CD14-positive monocyte (primary cell): ENCODE results near the gene GOLGA6A. TPM values are rescaled to one million over a fixed set of nuclear protein-coding genes. Genes with fewer than 3 reads are reported as not detected.

Experiments used
- DNase-seq, 3 donors: peaks; one replicate each; pipeline ENCODE4 v3.0.0-alpha.2; 2011 to 2022
- H2AFZ ChIP-seq: 2 replicates; pipeline ENCODE4 v1.6.0; 2012; ENCODE audit warnings: mild to moderate bottlenecking, low read depth, low read length, inconsistent platforms; ENCODE audit not compliant: insufficient read depth, poor library complexity, severe bottlenecking
- H3K27ac ChIP-seq, 2 donors: 1 replicate in 1 of 2; 2 replicates in 1 of 2; pipeline ENCODE4 v1.5.1; 2012 to 2013; ENCODE audit warnings: low read length in 2 of 2, control low read depth in 1 of 2, inconsistent platforms in 1 of 2, low read depth in 1 of 2, mild to moderate bottlenecking in 1 of 2
- H3K27me3 ChIP-seq, 2 donors: one replicate each; pipeline versions ENCODE4 v1.6.0 to v1.6.1; 2011 to 2013; ENCODE audit warnings: low read length in 2 of 2; ENCODE audit not compliant: control insufficient read depth in 2 of 2, insufficient read depth in 2 of 2
- H3K36me3 ChIP-seq, 2 donors: replicated peaks in 1 of 2; 1 replicate in 1 of 2; 2 replicates in 1 of 2; pipeline versions ENCODE4 v1.5.1 to v1.6.1; 2012 to 2013; ENCODE audit warnings: low read length in 2 of 2, control low read depth in 1 of 2, inconsistent platforms in 1 of 2, mild to moderate bottlenecking in 1 of 2; ENCODE audit not compliant: insufficient read depth in 2 of 2, control insufficient read depth in 1 of 2
- H3K4me1 ChIP-seq, 2 donors: 1 replicate in 1 of 2; 2 replicates in 1 of 2; pipeline versions ENCODE4 v1.5.1 to v1.6.1; 2012 to 2013; ENCODE audit warnings: low read length in 2 of 2, control low read depth in 1 of 2, inconsistent platforms in 1 of 2, mild to moderate bottlenecking in 1 of 2, moderate library complexity in 1 of 2; ENCODE audit not compliant: insufficient read depth in 2 of 2, control insufficient read depth in 1 of 2
- H3K4me2 ChIP-seq: replicated peaks from 2 replicates; pipeline ENCODE3; 2012; ENCODE audit warnings: low read length, moderate library complexity, mild to moderate bottlenecking; ENCODE audit not compliant: poor library complexity, severe bottlenecking; ENCODE audit errors: extremely low read depth
- H3K4me3 ChIP-seq, 3 experiments: fragments of 200-600 bp in 1 of 3; sonication (generic) in 1 of 3; replicated peaks in 1 of 3; 1 replicate in 2 of 3; 2 replicates in 1 of 3; pipeline ENCODE4 v1.5.1; 2011 to 2013; ENCODE audit warnings: low read length in 3 of 3, mild to moderate bottlenecking in 3 of 3, control low read depth in 2 of 3, low read depth in 2 of 3, inconsistent platforms in 1 of 3, moderate library complexity in 1 of 3
- H3K79me2 ChIP-seq: 2 replicates; pipeline ENCODE4 v1.6.0; 2012; ENCODE audit warnings: mild to moderate bottlenecking, control low read depth, inconsistent platforms, low read length, moderate library complexity; ENCODE audit not compliant: insufficient read depth
- H3K9ac ChIP-seq: 2 replicates; pipeline ENCODE4 v1.6.0; 2017; ENCODE audit warnings: low read length, mild to moderate bottlenecking; ENCODE audit not compliant: insufficient read depth, poor library complexity, severe bottlenecking
- H3K9me3 ChIP-seq, 2 donors: replicated peaks in 1 of 2; 1 replicate in 1 of 2; 2 replicates in 1 of 2; pipeline versions ENCODE4 v1.5.1 to v1.6.1; 2012 to 2013; ENCODE audit warnings: low read length in 2 of 2, control low read depth in 1 of 2; ENCODE audit not compliant: control insufficient read depth in 1 of 2, insufficient read depth in 1 of 2
- H4K20me1 ChIP-seq: 2 replicates; pipeline ENCODE4 v1.6.0; 2012; ENCODE audit warnings: mild to moderate bottlenecking, low read length, control low read depth, moderate library complexity; ENCODE audit not compliant: insufficient read depth
- H3K27ac Mint-ChIP-seq, 7 donors: one replicate each; pipeline ENCODE4 v1.8.0; 2020; ENCODE audit warnings: mild to moderate bottlenecking in 7 of 7, mixed read lengths in 7 of 7, moderate library complexity in 6 of 7, inconsistent platforms in 2 of 7
- H3K27me3 Mint-ChIP-seq, 3 donors: one replicate each; pipeline ENCODE4 v1.8.0; 2021 to 2022; ENCODE audit warnings: low read depth in 3 of 3, mild to moderate bottlenecking in 3 of 3, mixed read lengths in 3 of 3, moderate library complexity in 3 of 3, inconsistent platforms in 1 of 3
- H3K36me3 Mint-ChIP-seq, 2 donors: one replicate each; pipeline ENCODE4 v1.8.0; 2020; ENCODE audit warnings: mixed read lengths in 2 of 2, inconsistent platforms in 1 of 2, mild to moderate bottlenecking in 1 of 2
- H3K4me1 Mint-ChIP-seq: one replicate; pipeline ENCODE4 v1.8.0; 2020; ENCODE audit warnings: mild to moderate bottlenecking, mixed read lengths
- H3K4me3 Mint-ChIP-seq, 2 donors: one replicate each; pipeline ENCODE4 v1.8.0; 2020; ENCODE audit warnings: mild to moderate bottlenecking in 2 of 2, mixed read lengths in 2 of 2, moderate library complexity in 1 of 2
- H3K9me3 Mint-ChIP-seq, 7 donors: one replicate each; pipeline ENCODE4 v1.8.0; 2020 to 2022; ENCODE audit warnings: mixed read lengths in 7 of 7, mild to moderate bottlenecking in 6 of 7, moderate library complexity in 6 of 7, inconsistent platforms in 2 of 7
- WGBS: methylation state at CpG from one replicate; pipeline ENCODE4 v1.1.5; 2013; ENCODE audit warnings: missing lambda C conversion rate; ENCODE audit not compliant: insufficient coverage; 5-methylcytosine and 5-hydroxymethylcytosine counted together
- intact Hi-C, 2 donors: fragments of 100-400 bp; cut with micrococcal nuclease; formaldehyde crosslinking; loops; one replicate each; pipeline versions ENCODE4 v1.15.0 to v1.15.1; 2023
- polyA plus RNA-seq, 3 donors: library from polyadenylated mRNA; depleted of rRNA in 1 of 3; unstranded in 2 of 3; stranded (reverse) in 1 of 3; fragments of 300-500 nt in 2 of 3; fragments of >200 nt in 1 of 3; fragmentation: Illumina TruSeq in 2 of 3; gene quantifications; 1 replicate in 2 of 3; 2 replicates in 1 of 3; pipeline ENCODE4 v1.2.3, GENCODE V29; 2012 to 2021
- TF ChIP-seq, protein P1 (sequence below): fragments of 200-600 bp; IDR thresholded peaks from one replicate; pipeline ENCODE4 v1.8.0; 2022; ENCODE audit warnings: antibody characterized with exemption, mild to moderate bottlenecking

The GOLGA6A gene
- polyA plus RNA-seq, 3 donors: 0.03 TPM; not detected in 2

DNA sequence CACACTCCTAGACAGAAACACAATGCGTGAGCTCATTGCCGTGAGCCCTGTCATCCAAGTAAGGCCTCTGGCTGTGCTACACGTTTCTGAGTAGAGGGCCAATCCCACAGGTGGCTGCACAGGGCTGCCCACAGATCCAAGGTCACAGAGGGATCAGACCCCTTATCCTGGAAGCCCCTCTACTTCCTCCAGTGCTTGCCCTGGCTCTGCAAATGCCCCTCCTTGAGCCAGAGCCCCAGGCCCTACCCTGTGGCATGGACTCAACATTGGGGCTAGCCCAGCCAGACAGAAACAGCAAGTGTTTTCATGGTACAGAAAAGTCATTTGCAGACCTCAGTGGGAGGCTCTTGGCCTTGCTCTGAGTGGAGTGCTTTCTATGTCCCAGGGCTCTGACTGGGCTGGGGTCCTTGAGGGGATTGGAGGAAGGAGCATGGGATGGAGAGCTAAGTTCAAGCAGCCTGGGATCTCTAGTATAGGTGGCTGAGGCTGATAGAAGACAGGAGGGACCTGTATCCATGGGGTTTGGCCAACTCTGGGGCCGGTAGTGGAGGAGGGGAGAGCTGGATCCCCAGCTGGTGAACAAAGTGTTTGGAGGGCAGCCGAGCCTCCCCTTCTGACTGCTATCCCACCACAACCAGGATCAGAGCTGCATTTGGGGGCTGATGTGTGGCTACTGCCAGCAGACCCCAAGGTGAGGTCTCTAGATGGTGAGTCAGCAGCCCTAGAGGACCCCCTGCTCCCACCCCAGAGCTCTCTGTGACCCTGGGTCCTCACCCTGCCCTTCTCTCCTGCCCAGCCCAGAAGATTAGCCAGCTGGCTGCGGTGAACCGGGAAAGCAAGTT, 38.7 kb downstream of the GOLGA6A start:
- Histone ChIP-seq H3K79me2 (no peaks in the 10 kb centered on the region), H3K4me1 (no peaks in the 10 kb centered on the region), H3K27ac (no peak overlapping the region), H3K27me3 (no peaks in the 10 kb centered on the region), H2AFZ (no peak overlapping the region), H3K36me3 (peaks cover 11 to 38% of the 10 kb centered on the region in 2 donors), H3K9ac (no peak overlapping the region), H3K9me3 (no peaks in the 10 kb centered on the region), H3K4me2 (no peak overlapping the region), H4K20me1 (no peaks in the 10 kb centered on the region), H3K4me3 (no peak overlapping the region)
- Mint-ChIP-seq H3K36me3 (peaks cover 15 to 25% of the 10 kb centered on the region in 2 donors), H3K4me1 (peaks cover 5% of the 10 kb centered on the region), H3K27me3 (peaks cover 1 to 6% (median 2%) of the 10 kb centered on the region in 3 donors), H3K27ac (no peak overlapping the region), H3K4me3 (no peak overlapping the region), H3K9me3 (peaks cover 0 to 3% (median 0%) of the 10 kb centered on the region in 7 donors)
- intact Hi-C loops: no loop called here
- no peak for DNase-seq
- TF ChIP-seq, protein P1, sequence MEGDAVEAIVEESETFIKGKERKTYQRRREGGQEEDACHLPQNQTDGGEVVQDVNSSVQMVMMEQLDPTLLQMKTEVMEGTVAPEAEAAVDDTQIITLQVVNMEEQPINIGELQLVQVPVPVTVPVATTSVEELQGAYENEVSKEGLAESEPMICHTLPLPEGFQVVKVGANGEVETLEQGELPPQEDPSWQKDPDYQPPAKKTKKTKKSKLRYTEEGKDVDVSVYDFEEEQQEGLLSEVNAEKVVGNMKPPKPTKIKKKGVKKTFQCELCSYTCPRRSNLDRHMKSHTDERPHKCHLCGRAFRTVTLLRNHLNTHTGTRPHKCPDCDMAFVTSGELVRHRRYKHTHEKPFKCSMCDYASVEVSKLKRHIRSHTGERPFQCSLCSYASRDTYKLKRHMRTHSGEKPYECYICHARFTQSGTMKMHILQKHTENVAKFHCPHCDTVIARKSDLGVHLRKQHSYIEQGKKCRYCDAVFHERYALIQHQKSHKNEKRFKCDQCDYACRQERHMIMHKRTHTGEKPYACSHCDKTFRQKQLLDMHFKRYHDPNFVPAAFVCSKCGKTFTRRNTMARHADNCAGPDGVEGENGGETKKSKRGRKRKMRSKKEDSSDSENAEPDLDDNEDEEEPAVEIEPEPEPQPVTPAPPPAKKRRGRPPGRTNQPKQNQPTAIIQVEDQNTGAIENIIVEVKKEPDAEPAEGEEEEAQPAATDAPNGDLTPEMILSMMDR: no peak
- 100% methylated on average over 5 of the region's 7 CpGs for WGBS

DNA sequence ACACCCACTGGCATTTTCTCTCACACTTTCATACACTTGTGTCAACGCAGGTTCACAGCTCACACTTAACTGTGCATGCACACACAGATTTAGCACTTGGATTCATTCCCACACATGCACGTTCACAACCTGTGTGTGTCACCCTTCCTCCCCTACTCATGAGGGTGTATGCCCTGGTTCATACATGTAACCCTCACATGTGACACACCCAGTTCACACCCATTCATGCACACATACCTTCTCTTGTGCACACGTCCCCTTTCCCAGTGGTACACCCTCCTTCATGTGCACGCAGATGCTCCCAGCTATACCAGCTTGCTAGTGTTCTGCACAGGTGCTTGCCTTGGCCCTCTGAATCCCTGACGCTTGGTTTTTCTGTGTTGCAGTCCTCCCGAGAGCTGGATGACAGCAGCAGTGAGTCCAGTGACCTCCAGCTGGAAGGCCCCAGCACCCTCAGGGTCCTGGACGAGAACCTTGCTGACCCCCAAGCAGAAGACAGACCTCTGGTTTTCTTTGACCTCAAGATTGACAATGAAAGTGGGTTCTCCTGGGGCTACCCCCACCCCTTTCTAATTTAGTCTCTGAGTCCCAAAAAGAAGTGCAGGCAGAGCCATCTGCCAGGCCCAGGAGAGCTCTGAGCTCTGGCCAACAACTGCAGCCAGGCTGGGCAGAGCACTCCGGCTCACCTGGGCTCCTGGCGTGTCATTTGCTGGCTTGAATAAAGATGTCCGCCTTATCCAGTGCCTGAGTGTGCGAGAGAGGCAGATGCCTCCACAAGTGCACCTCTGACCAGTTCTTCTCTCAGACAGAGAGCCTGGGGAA, 39.5 kb downstream of the GOLGA6A start:
- Histone ChIP-seq H3K4me1 (no peaks in the 10 kb centered on the region), H3K9me3 (no peaks in the 10 kb centered on the region), H3K4me2 (no peak overlapping the region), H3K27ac (no peak overlapping the region), H3K79me2 (no peaks in the 10 kb centered on the region), H3K27me3 (no peaks in the 10 kb centered on the region), H3K4me3 (no peak overlapping the region), H2AFZ (no peak overlapping the region), H3K36me3 (peaks cover 13 to 42% of the 10 kb centered on the region in 2 donors), H4K20me1 (no peaks in the 10 kb centered on the region), H3K9ac (no peak overlapping the region)
- TF ChIP-seq, protein P1: no peak
- Mint-ChIP-seq H3K4me3 (no peak overlapping the region), H3K27me3 (peaks cover 1 to 6% (median 2%) of the 10 kb centered on the region in 3 donors), H3K9me3 (peaks cover 0 to 3% (median 0%) of the 10 kb centered on the region in 7 donors), H3K36me3 (peaks cover 19 to 33% of the 10 kb centered on the region in 2 donors), H3K4me1 (no peaks in the 10 kb centered on the region), H3K27ac (no peak overlapping the region)
- intact Hi-C loops: no loop called here
- DNase-seq: no peak
- WGBS: 96% methylated on average over 10 of the region's 11 CpGs
